K562 (cell line): Measurements from ENCODE around the gene DDC. TPM values are rescaled to one million over a fixed set of nuclear protein-coding genes. Genes with fewer than 3 reads are reported as not detected.
"Not testable (repeated sequence)": the region's sequence is repeated elsewhere in the genome, so short reads cannot be mapped to it uniquely, and the experiment has no call there.

Experiments
- ATAC-seq: fragments of 200-7000 bp; cut with Tn5 transposase; 3 replicates; pipeline ENCODE4 v1.9.1; 2020; ENCODE audit warnings: moderate library complexity
- BruUV-seq: library from RNA; stranded (reverse); fragments of 400-500 nt; replicated peaks from 2 replicates; lab custom pipeline; 2021; lab: Mats Ljungman, UMichigan
- CTCF ChIA-PET: fragments of 300-600 bp; formaldehyde crosslinking; extraction: SDS; loops from one replicate; lab custom pipeline; 2021; ENCODE audit warnings: low intra/inter-chr PET ratio; lab: Yijun Ruan, JAX
- POLR2A ChIA-PET: fragments of 300-600, 350-650 bp; sonication (Branson Sonifier 250); formaldehyde crosslinking; extraction: SDS; loops from one replicate; lab custom pipeline; 2021; ENCODE audit warnings: antibody characterized with exemption, inconsistent platforms; lab: Yijun Ruan, JAX
- DNase-seq, 4 experiments: peaks; one replicate each; pipeline versions ENCODE4 v3.0.0 to v3.0.0-alpha.2; 2011 to 2018; ENCODE audit warnings: low spot score in 3 of 4, mixed read lengths in 3 of 4; ENCODE audit errors: extremely low read depth in 1 of 4
- FAIRE-seq: peaks from 2 replicates; lab custom pipeline; 2011; peaks lifted over from hg19 to GRCh38; lab: Jason Lieb, UNC
- H2AFZ ChIP-seq: 2 replicates; pipeline ENCODE4 v1.6.0; 2011; ENCODE audit warnings: low read depth, low read length, control low read depth, inconsistent platforms
- H3K27ac ChIP-seq: fragments of 200-600 bp; 3 replicates; pipeline ENCODE4 v1.8.0; 2011; ENCODE audit warnings: low read depth, mild to moderate bottlenecking, control low read depth, inconsistent platforms, low read length, moderate library complexity, mixed read lengths; ENCODE audit errors: extremely low read depth
- H3K27me3 ChIP-seq, 2 experiments: fragments of 300-600 bp in 1 of 2; 2 replicates in 1 of 2; 3 replicates in 1 of 2; pipeline versions ENCODE4 v1.6.0 to v1.8.0; 2011; ENCODE audit warnings: inconsistent platforms in 2 of 2, low read length in 2 of 2, mild to moderate bottlenecking in 1 of 2, mixed read lengths in 1 of 2, moderate library complexity in 1 of 2; ENCODE audit not compliant: control insufficient read depth in 2 of 2, insufficient read depth in 2 of 2
- H3K36me3 ChIP-seq: fragments of 300-600 bp; 3 replicates; pipeline ENCODE4 v1.8.0; 2011; ENCODE audit warnings: mild to moderate bottlenecking, low read length, inconsistent platforms; ENCODE audit not compliant: control insufficient read depth, insufficient read depth
- H3K4me1 ChIP-seq, 2 experiments: fragments of 200-600 bp in 1 of 2; replicated peaks in 1 of 2; 2 replicates in 1 of 2; 3 replicates in 1 of 2; pipeline versions ENCODE4 v1.5.1 to v1.8.0; 2011; ENCODE audit warnings: inconsistent platforms in 2 of 2, low read length in 2 of 2, mild to moderate bottlenecking in 1 of 2, mixed read lengths in 1 of 2, moderate library complexity in 1 of 2; ENCODE audit not compliant: control insufficient read depth in 2 of 2, insufficient read depth in 2 of 2
- H3K4me2 ChIP-seq: 2 replicates; pipeline ENCODE4 v1.6.1; 2011; ENCODE audit warnings: low read length, control low read depth, inconsistent platforms, mixed read lengths; ENCODE audit not compliant: insufficient read depth
- H3K4me3 ChIP-seq: fragments of 200-600 bp; sonication (generic), shearing (Covaris generic); 2 replicates; pipeline ENCODE4 v1.5.1; 2016; ENCODE audit warnings: control low read depth, inconsistent platforms
- H3K79me2 ChIP-seq: fragments of 200-600 bp; 3 replicates; pipeline ENCODE4 v1.8.0; 2011; ENCODE audit warnings: low read length, inconsistent platforms; ENCODE audit not compliant: control insufficient read depth, insufficient read depth
- H3K9ac ChIP-seq, 2 experiments: 2 replicates each; pipeline versions ENCODE4 v1.6.0 to v1.6.1; 2011; ENCODE audit warnings: low read depth in 2 of 2, low read length in 2 of 2, control low read depth in 1 of 2, inconsistent platforms in 1 of 2, mild to moderate bottlenecking in 1 of 2, mixed read lengths in 1 of 2; ENCODE audit not compliant: insufficient read depth in 1 of 2
- H3K9me1 ChIP-seq: one replicate; pipeline ENCODE4 v1.6.0; 2011; ENCODE audit warnings: inconsistent platforms, mild to moderate bottlenecking, low read length, moderate library complexity; ENCODE audit not compliant: control insufficient read depth, insufficient read depth
- H3K9me3 ChIP-seq: replicated peaks from 2 replicates; pipeline ENCODE4 v1.5.1; 2011; ENCODE audit warnings: low read depth, low read length, inconsistent platforms; ENCODE audit not compliant: control insufficient read depth, insufficient read depth
- H4K20me1 ChIP-seq: replicated peaks from 2 replicates; pipeline ENCODE4 v1.6.1; 2011; ENCODE audit warnings: low read length, inconsistent platforms, mixed read lengths; ENCODE audit not compliant: control insufficient read depth, insufficient read depth
- BACH1 ChIP-seq: fragments of 200-800 bp; sonication (Bioruptor generic); IDR thresholded peaks from 2 replicates; pipeline ENCODE4 v1.6.1; 2016; ENCODE audit warnings: missing genetic modification characterization, missing compliant biosample characterization
- MEF2A ChIP-seq: IDR thresholded peaks from 2 replicates; pipeline ENCODE4 v1.6.1; 2011; ENCODE audit warnings: low read depth, mild to moderate bottlenecking, low read length, moderate library complexity; ENCODE audit not compliant: control insufficient read depth
- NFE2 ChIP-seq: IDR thresholded peaks from 2 replicates; pipeline ENCODE4 v1.6.1; 2014; ENCODE audit warnings: antibody characterized with exemption, low read depth
- U2AF1 ChIP-seq: fragments of 200-400 bp; formaldehyde crosslinking; optimal IDR thresholded peaks from 2 replicates; pipeline ENCODE3; 2017; ENCODE audit warnings: mild to moderate bottlenecking, low read depth, low read length, moderate library complexity
- WGBS: fragments of 100-300 bp; shearing (Covaris generic); methylation state at CpG from one replicate; pipeline ENCODE4 v1.1.6; 2016; ENCODE audit warnings: low coverage, mixed read lengths; ENCODE audit not compliant: insufficient coverage; ENCODE audit errors: missing lambda C conversion rate; 5-methylcytosine and 5-hydroxymethylcytosine counted together
- in situ Hi-C: fragments of 300-500 bp; cut with MboI; formaldehyde crosslinking; loops from 4 replicates; pipeline ENCODE4 v1.15.0; 2018; ENCODE audit warnings: inconsistent platforms, mixed read lengths
- intact Hi-C: fragments of 100-400 bp; cut with micrococcal nuclease; formaldehyde crosslinking; loops from 2 replicates; pipeline ENCODE4 v1.14.2; 2022
- polyA plus RNA-seq, 8 experiments: library from polyadenylated mRNA; depleted of rRNA in 4 of 8; stranded (reverse) in 5 of 8; unstranded in 3 of 8; fragments of >200 nt; fragmentation: Nextera tagmentation in 2 of 8; fragmentation: Illumina TruSeq in 1 of 8; extraction: Ambion mirVana in 2 of 8; extraction: Trizol in 1 of 8; gene quantifications; 2 replicates each; pipeline versions ENCODE4 v1.2.1 to v1.2.3, GENCODE V29; 2011 to 2014; ENCODE audit warnings: inconsistent platforms in 1 of 8, missing spikeins in 1 of 8
- total RNA-seq, 7 experiments: library from RNA; depleted of rRNA in 6 of 7; stranded (reverse); fragments of >200 nt in 6 of 7; fragmentation: Illumina TruSeq in 2 of 7; extraction: Trizol in 2 of 7; gene quantifications; 2 replicates each; pipeline versions ENCODE4 v1.2.1 to v1.2.3, GENCODE V29; 2011 to 2021; ENCODE audit warnings: low replicate concordance in 1 of 7

DDC gene
- total and polyA plus RNA-seq, 9 of the 15 experiments (the other 6 are each of a cell fraction or from before 2014, with no cell fraction given): not detected

- no peak for TF ChIP-seq MEF2A
- no peak for TF ChIP-seq NFE2
- no peak for TF ChIP-seq U2AF1
- TF ChIP-seq BACH1 (tag): no peak
- TF ChIP-seq, all 486 proteins: peak for 0
- Histone ChIP-seq H3K4me3 (no peak overlapping the region), H3K36me3 (no peaks in the 10 kb centered on the region), H2AFZ (no peak overlapping the region), H3K27me3 (0 out of 5 replicates have a peak, but pooled peaks cover 0 to 4% of the 10 kb centered on the region in 2 experiments), H3K4me1 (no peaks in the 10 kb centered on the region), H3K9me3 (no peaks in the 10 kb centered on the region), H3K9me1 (no peaks in the 10 kb centered on the region), H3K9ac (no peak overlapping the region), H3K27ac (no peak overlapping the region), H4K20me1 (no peaks in the 10 kb centered on the region), H3K79me2 (no peaks in the 10 kb centered on the region), H3K4me2 (no peak overlapping the region)
- POLR2A ChIA-PET: no interaction called here
- CTCF ChIA-PET: no interaction called here
- in situ Hi-C loops (no loop called here), intact Hi-C loops (no loop called here)
- FAIRE-seq (no peak), DNase-seq (no peak), ATAC-seq (no peak)
- WGBS: 2% methylated on average over 10 of the region's 10 CpGs
- BruUV-seq: no TSS peak
Measured at GRCh38 chr7:50577569-50577968, 12.4 kb upstream of the DDC start.

GRCh38 chr7:50576388-50576787 lies 11.2 kb upstream of the DDC start:
- H3K27ac ChIP-seq, POLR2A ChIA-PET, H3K36me3 ChIP-seq, H3K9me3 ChIP-seq, BruUV-seq, H3K4me3 ChIP-seq, DNase-seq, ATAC-seq, H2AFZ ChIP-seq, H3K4me2 ChIP-seq, CTCF ChIA-PET, in situ Hi-C loops, intact Hi-C loops, H3K27me3 ChIP-seq, H3K9me1 ChIP-seq, FAIRE-seq, H4K20me1 ChIP-seq, H3K9ac ChIP-seq, H3K79me2 ChIP-seq, H3K4me1 ChIP-seq: not testable (repeated sequence)
- 0% methylated on average over 6 of the region's 6 CpGs for WGBS
